Heart left ventricle (tissue), 16 donors: ENCODE data around the gene KLHL29. TPM values are rescaled to one million over a fixed set of nuclear protein-coding genes. Genes with fewer than 3 reads are reported as not detected.

Source experiments
- ATAC-seq, 4 donors: fragments of 200-7000 bp; cut with Tn5 transposase; one replicate each; pipeline ENCODE4 v1.9.1; 2020 to 2022; ENCODE audit warnings: moderate library complexity in 4 of 4, mild to moderate bottlenecking in 3 of 4, moderate number of reproducible peaks in 1 of 4
- DNase-seq, 5 donors: peaks; one replicate each; pipeline ENCODE4 v3.0.0-alpha.2; 2020
- H3K27ac ChIP-seq, 12 donors: fragments of 200-600 bp; sonication (generic) in 4 of 12; one replicate each; pipeline versions ENCODE4 v1.5.0 to v1.8.0; 2016 to 2022; ENCODE audit warnings: mild to moderate bottlenecking in 2 of 12
- H3K27me3 ChIP-seq, 9 donors: fragments of 200-600 bp; sonication (generic) in 2 of 9; one replicate each; pipeline versions ENCODE4 v1.5.1 to v1.8.0; 2016 to 2022; ENCODE audit warnings: mild to moderate bottlenecking in 3 of 9
- H3K36me3 ChIP-seq, 9 donors: fragments of 200-600 bp; sonication (generic) in 2 of 9; one replicate each; pipeline versions ENCODE4 v1.5.0 to v1.8.0; 2018 to 2022; ENCODE audit warnings: mild to moderate bottlenecking in 2 of 9
- H3K4me1 ChIP-seq, 12 donors: fragments of 200-600 bp; sonication (generic) in 4 of 12; one replicate each; pipeline versions ENCODE4 v1.5.0 to v1.8.0; 2016 to 2022; ENCODE audit warnings: mild to moderate bottlenecking in 3 of 12
- H3K4me3 ChIP-seq, 12 donors: fragments of 200-600 bp; sonication (generic) in 4 of 12; one replicate each; pipeline versions ENCODE4 v1.5.0 to v1.8.0; 2017 to 2022; ENCODE audit warnings: mild to moderate bottlenecking in 9 of 12, moderate library complexity in 4 of 12
- H3K9me3 ChIP-seq, 12 donors: fragments of 200-600 bp; sonication (generic) in 4 of 12; one replicate each; pipeline versions ENCODE4 v1.5.0 to v1.8.0; 2016 to 2022; ENCODE audit warnings: mild to moderate bottlenecking in 1 of 12
- POLR2A ChIP-seq, 2 donors: fragments of 450-650 bp; IDR thresholded peaks; one replicate each; pipeline ENCODE4 v1.6.1; 2017; ENCODE audit warnings: antibody characterized with exemption in 2 of 2, mild to moderate bottlenecking in 2 of 2, moderate library complexity in 2 of 2
- WGBS, 4 donors: extraction: QIAGEN DNeasy Blood & Tissue Kit in 2 of 4; methylation state at CpG; one replicate each; pipeline versions ENCODE4 v1.1.5 to v1.1.7; 2013 to 2018; 5-methylcytosine and 5-hydroxymethylcytosine counted together
- intact Hi-C, 10 donors: fragments of 100-400 bp; cut with DNase I; formaldehyde crosslinking; loops; one replicate each; pipeline versions ENCODE4 v1.11.1 to v1.14.2; 2022
- polyA plus RNA-seq, 2 donors: library from polyadenylated mRNA; stranded (reverse); fragments of 200-250 nt; gene quantifications; one replicate each; pipeline ENCODE4 v1.2.3, GENCODE V29; 2013
- total RNA-seq, 9 donors: library from RNA; depleted of rRNA in 2 of 9; stranded (reverse); fragments of >200 nt in 2 of 9; fragmentation: NEBNext Ultra II Directional in 3 of 9; extraction: Animal tissue kit (Norgen Biotek cat#: 25700) in 3 of 9; gene quantifications; one replicate each; pipeline versions ENCODE4 v1.1.0 to v1.2.4, GENCODE V29; 2016 to 2023
- TF ChIP-seq, protein P1 (sequence below), 12 donors: fragments of 200-600 bp; sonication (generic) in 4 of 12; IDR thresholded peaks; one replicate each; pipeline versions ENCODE4 v1.5.0 to v1.8.0; 2018 to 2022; ENCODE audit warnings: antibody characterized with exemption in 12 of 12, mild to moderate bottlenecking in 5 of 12
- donor health status: ischemic (EF 13 %, LVEDD 7.1; RV severe dilation, severe dysfunction).
- donor health status: healthy with polysubstance abuse.
- donor health status: DM: no; HTN: yes; CAD: no.
- donor health status: DM: no; HTN: no; CAD: no.
- donor health status: ischemic (EF 25% LVEDD 6.9; RV normal size, moderate dysfunction).
- donor health status: ischemic (EF 25% LVEDD 5.7; RV mildly dilated, moderate dysfunction).
- donor health status: healthy.
- donor health status: DM: yes; HTN: yes; CAD: no.
- donor health status: ischemic (EF 35%, LVEDD 5.7; RV mildly dilated, moderate dysfunction).
- donor health status: nonischemic (EF 11% LVEDD 7.7; RV severe dilation, severe dysfunction).
- donor health status: DM: yes; HTN: yes; CAD: no.
- donor health status: PGD.
- donor health status: ischemic (EF 29% LVEDD 5.4; RV normal size, mild dysfunction).
- donor health status: nonischemic (EF 23%, LVEDD 6.1; RV moderate dilation, normal function).

KLHL29 gene
- total and polyA plus RNA-seq, 11 donors: 0.74 to 2.7 (median 1.1) TPM

DNA sequence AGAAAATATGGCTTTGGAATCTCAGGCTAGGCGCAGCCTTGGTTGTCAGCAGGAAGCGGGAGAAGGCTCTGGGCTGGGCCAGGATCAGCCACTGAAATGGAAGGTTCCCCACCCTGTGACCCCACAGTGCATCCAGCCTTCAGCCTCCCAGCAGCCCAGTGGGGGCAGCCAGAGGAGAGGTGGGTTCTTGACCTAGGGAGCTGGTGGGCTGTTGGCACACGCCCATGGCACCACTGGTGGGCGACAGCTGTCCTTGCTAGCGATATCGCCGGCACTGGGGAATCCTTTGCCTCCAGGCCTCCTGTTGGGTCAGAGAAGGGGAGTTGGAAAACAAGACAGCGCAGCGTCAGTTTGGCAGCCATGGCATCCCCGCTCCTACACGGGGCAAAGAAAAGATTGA is 92.4 kb downstream of the KLHL29 start:
- Histone ChIP-seq H3K9me3 (no peaks in the 10 kb centered on the region), H3K4me1 (peaks cover 0 to 7% (median 0%) of the 10 kb centered on the region in 12 donors), H3K27me3 (no peaks in the 10 kb centered on the region), H3K36me3 (no peaks in the 10 kb centered on the region), H3K27ac (no peak overlapping the region), H3K4me3 (no peak overlapping the region)
- no peak for DNase-seq
- intact Hi-C loops: no loop called here
- TF ChIP-seq POLR2A (IDR thresholded peaks at IDR 0.05): no peak
- TF ChIP-seq, protein P1, sequence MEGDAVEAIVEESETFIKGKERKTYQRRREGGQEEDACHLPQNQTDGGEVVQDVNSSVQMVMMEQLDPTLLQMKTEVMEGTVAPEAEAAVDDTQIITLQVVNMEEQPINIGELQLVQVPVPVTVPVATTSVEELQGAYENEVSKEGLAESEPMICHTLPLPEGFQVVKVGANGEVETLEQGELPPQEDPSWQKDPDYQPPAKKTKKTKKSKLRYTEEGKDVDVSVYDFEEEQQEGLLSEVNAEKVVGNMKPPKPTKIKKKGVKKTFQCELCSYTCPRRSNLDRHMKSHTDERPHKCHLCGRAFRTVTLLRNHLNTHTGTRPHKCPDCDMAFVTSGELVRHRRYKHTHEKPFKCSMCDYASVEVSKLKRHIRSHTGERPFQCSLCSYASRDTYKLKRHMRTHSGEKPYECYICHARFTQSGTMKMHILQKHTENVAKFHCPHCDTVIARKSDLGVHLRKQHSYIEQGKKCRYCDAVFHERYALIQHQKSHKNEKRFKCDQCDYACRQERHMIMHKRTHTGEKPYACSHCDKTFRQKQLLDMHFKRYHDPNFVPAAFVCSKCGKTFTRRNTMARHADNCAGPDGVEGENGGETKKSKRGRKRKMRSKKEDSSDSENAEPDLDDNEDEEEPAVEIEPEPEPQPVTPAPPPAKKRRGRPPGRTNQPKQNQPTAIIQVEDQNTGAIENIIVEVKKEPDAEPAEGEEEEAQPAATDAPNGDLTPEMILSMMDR (IDR thresholded peaks at IDR 0.05): no peak
- 94 to 97% (median 96%) methylated on average over 11 of the region's 11 CpGs for WGBS, 4 donors
- ATAC-seq: no peak

DNA sequence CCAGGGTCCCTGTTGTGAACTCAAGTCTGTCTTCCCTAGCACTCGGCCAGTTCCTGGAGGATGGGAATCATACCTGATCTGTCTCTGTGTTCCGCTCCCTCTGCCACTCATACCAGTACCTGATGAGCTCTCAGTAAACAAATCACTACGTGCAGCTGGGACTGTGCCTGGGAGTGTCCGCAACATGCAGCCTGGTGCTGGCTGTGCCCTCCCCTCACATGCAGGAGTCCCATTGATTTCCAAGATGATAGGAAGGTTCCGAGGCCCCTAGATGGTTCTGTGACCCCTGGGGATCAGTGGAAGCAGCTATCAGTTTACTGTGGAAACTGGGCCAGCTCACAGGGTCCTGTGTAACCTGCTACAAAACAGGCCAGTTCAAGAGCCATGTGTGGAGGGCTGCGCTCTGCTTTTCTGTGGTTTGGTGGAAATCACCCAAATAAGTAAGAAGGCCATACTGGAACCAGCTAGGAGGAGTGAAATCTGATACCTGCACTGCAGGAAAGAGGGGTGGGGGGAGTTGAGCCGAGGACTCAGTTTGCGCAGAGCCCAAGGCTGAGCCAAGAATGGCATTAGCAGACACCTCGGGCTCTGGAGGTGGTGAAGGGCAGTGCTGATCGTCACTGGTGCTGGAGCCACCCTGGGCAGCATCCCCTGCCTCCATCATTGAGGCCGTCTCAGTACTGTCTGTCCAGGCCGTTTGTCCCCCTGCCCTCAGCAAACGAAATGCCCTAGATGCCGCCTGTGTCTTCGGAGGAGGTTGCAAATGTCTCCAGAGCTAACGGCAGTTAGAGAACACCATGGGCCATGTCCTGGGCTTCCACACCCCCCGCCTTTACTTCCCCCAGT is 93.3 kb downstream of the KLHL29 start:
- WGBS, 4 donors: 82 to 84% (median 83%) methylated on average over 17 of the region's 17 CpGs
- DNase-seq: no peak
- ATAC-seq: no peak
- Histone ChIP-seq H3K4me3 (no peak overlapping the region), H3K9me3 (no peaks in the 10 kb centered on the region), H3K36me3 (no peaks in the 10 kb centered on the region), H3K4me1 (peaks cover 0 to 7% (median 0%) of the 10 kb centered on the region in 12 donors), H3K27me3 (no peaks in the 10 kb centered on the region), H3K27ac (no peak overlapping the region)
- intact Hi-C loops: no loop called here
- TF ChIP-seq POLR2A (IDR thresholded peaks at IDR 0.05): no peak
- TF ChIP-seq, protein P1 (IDR thresholded peaks at IDR 0.05): no peak

DNA sequence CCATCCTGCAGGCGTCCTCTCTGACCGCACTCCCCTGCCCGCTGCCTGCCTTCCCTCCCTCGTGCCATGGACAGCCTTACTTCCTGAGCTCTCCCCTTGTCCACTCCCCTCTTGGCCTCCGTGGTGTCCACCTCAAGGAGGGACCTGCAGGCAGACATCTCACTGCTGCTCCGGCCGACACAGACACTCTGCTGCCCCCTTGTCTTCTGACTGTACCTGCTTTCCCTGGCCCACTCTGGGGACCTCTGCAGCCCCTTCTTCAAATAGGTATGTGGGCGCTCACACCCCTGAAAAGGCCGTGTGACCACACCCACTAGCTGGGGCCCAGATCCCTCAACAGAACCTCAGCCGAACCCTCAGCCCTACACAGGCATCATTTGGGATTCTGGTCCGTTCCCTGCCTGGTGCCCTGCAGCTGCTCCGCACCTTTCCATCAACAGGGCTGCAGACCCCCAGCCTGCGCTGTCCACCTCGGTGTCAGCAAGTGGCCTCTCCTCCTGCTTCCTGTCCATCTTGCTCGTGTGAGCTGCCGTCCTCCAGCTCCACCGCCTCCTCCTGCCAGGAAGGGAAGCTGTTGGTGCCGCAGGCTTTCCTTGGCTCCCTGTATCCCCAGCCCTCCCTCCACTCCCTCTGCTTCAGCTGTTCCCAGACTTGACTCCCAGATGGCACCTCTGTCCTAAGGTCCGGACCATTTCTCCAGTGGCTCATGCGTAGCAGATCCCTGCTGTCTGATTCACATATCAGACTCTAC is 94.1 kb downstream of the KLHL29 start:
- H3K9me3 ChIP-seq: no peaks in the 10 kb centered on the region
- peaks cover 0 to 8% (median 0%) of the 10 kb centered on the region in 12 donors for H3K4me1 ChIP-seq
- intact Hi-C loops: no loop called here
- 73 to 86% (median 81%) methylated on average over 20 of the region's 20 CpGs for WGBS, 4 donors
- H3K36me3 ChIP-seq: no peaks in the 10 kb centered on the region
- ATAC-seq (no peak), DNase-seq (no peak)
- no peak overlapping the region for H3K27ac ChIP-seq
- no peaks in the 10 kb centered on the region for H3K27me3 ChIP-seq
- H3K4me3 ChIP-seq: no peak overlapping the region
- TF ChIP-seq POLR2A (IDR thresholded peaks at IDR 0.05): no peak
- TF ChIP-seq, protein P1 (IDR thresholded peaks at IDR 0.05): no peak
